K562 (cell line): ENCODE data around the gene G6PC2. TPM values are rescaled to one million over a fixed set of nuclear protein-coding genes. Genes with fewer than 3 reads are reported as not detected.

Source experiments
- ELF4 ChIP-seq: fragments of 450-650 bp; formaldehyde crosslinking; IDR thresholded peaks from 2 replicates; pipeline ENCODE4 v1.4.0; 2022; ENCODE audit warnings: missing genetic modification characterization
- NEUROD1 ChIP-seq: fragments of 150-350 bp; IDR thresholded peaks from 2 replicates; pipeline ENCODE4 v1.6.1; 2014; ENCODE audit warnings: borderline replicate concordance, low read length, low read depth; ENCODE audit not compliant: partially characterized antibody
- SETDB1 ChIP-seq: IDR thresholded peaks from one replicate; pipeline ENCODE4 v1.6.1; 2012; ENCODE audit warnings: low read length, control low read depth, inconsistent platforms
- ZKSCAN1 ChIP-seq: fragments of 150-350 bp; IDR thresholded peaks from 2 replicates; pipeline ENCODE4 v1.6.1; 2016; ENCODE audit warnings: low read depth, low read length
- polyA plus RNA-seq, 8 experiments: library from polyadenylated mRNA; depleted of rRNA in 4 of 8; stranded (reverse) in 5 of 8; unstranded in 3 of 8; fragments of >200 nt; fragmentation: Nextera tagmentation in 2 of 8; fragmentation: Illumina TruSeq in 1 of 8; extraction: Ambion mirVana in 2 of 8; extraction: Trizol in 1 of 8; gene quantifications; 2 replicates each; pipeline versions ENCODE4 v1.2.1 to v1.2.3, GENCODE V29; 2011 to 2014; ENCODE audit warnings: inconsistent platforms in 1 of 8, missing spikeins in 1 of 8
- total RNA-seq, 7 experiments: library from RNA; depleted of rRNA in 6 of 7; stranded (reverse); fragments of >200 nt in 6 of 7; fragmentation: Illumina TruSeq in 2 of 7; extraction: Trizol in 2 of 7; gene quantifications; 2 replicates each; pipeline versions ENCODE4 v1.2.1 to v1.2.3, GENCODE V29; 2011 to 2021; ENCODE audit warnings: low replicate concordance in 1 of 7
- TF ChIP-seq, protein P1 (sequence below), 2 experiments: fragments of 450-650 bp; IDR thresholded peaks; 2 replicates each; pipeline ENCODE4 v1.6.1; 2016; ENCODE audit warnings: mild to moderate bottlenecking in 2 of 2, borderline replicate concordance in 1 of 2, low read depth in 1 of 2, moderate library complexity in 1 of 2

G6PC2 gene
- total and polyA plus RNA-seq, 9 of the 15 experiments (the other 6 are each of a cell fraction or from before 2014, with no cell fraction given): 0.03 to 0.15 TPM; not detected in 7

- TF ChIP-seq, protein P1, sequence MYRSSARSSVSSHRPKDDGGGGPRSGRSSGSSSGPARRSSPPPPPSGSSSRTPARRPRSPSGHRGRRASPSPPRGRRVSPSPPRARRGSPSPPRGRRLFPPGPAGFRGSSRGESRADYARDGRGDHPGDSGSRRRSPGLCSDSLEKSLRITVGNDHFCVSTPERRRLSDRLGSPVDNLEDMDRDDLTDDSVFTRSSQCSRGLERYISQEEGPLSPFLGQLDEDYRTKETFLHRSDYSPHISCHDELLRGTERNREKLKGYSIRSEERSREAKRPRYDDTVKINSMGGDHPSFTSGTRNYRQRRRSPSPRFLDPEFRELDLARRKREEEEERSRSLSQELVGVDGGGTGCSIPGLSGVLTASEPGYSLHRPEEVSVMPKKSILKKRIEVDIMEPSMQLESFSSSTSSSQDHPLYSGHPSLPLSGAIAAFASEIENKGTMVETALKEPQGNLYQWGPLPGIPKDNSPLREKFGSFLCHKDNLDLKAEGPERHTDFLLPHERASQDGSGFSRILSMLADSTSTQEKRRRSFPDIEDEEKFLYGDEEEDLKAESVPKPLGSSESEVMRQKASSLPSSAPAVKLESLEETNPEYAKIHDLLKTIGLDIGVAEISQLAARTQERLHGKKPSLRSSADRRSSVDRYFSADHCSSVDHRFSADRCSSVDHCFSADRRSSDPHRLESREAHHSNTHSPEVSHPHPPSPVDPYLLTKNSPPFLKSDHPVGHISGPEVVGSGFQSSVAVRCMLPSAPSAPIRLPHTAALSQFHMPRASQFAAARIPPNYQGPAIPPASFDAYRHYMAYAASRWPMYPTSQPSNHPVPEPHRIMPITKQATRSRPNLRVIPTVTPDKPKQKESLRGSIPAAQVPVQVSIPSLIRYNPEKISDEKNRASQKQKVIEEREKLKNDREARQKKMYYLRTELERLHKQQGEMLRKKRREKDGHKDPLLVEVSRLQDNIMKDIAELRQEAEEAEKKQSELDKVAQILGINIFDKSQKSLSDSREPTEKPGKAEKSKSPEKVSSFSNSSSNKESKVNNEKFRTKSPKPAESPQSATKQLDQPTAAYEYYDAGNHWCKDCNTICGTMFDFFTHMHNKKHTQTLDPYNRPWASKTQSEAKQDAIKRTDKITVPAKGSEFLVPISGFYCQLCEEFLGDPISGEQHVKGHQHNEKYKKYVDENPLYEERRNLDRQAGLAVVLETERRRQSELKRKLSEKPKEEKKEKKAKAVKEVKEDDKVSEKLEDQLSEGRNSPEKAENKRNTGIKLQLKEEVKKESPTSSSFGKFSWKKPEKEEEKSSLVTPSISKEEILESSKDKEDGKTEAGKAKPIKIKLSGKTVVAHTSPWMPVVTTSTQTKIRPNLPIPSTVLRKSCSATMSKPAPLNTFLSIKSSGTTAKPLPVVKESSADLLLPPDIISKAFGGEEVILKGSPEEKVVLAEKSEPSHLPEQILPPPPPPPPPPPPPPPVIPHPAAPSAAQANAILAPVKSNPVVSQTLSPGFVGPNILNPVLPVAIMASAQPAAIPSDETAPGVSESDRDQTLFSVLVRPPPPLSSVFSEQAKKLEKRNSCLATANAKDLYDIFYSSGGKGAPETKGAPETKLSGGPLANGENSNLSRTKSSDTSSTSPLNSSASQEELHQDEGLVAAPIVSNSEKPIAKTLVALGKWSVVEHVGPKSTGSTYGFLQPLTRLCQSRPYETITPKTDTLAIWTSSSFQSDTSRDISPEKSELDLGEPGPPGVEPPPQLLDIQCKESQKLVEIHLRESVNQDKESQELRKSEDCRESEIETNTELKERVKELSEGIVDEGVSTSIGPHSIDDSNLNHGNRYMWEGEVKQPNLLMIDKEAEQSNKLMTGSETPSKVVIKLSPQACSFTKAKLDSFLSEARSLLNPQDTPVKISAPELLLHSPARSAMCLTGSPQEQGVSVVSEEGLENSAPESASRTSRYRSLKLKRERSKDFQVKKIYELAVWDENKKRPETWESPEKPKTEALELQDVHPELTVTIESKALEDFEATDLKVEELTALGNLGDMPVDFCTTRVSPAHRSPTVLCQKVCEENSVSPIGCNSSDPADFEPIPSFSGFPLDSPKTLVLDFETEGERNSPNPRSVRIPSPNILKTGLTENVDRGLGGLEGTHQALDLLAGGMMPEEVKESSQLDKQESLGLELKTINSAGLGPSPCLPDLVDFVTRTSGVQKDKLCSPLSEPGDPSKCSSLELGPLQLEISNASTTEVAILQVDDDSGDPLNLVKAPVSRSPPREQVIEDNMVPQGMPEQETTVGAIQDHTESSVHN (IDR thresholded peaks at IDR 0.05; ENCODE audit: borderline replicate concordance in 1 of 2, low read depth in 1 of 2): no peak
- TF ChIP-seq NEUROD1: no peak
- TF ChIP-seq ZKSCAN1: no peak
- no peak for TF ChIP-seq SETDB1
- no peak for TF ChIP-seq ELF4 (CRISPR knock-in tag)
Measured at GRCh38 chr2:168855601-168856000, 45.5 kb upstream of the G6PC2 start (continued).
